Measurements from ENCODE around the gene NTRK1. TPM values are rescaled to one million over a fixed set of nuclear protein-coding genes. Genes with fewer than 3 reads are reported as not detected.

NTRK1 gene
- polyA plus RNA-seq, 1 of the 3 experiments (the other 2 are of a cell fraction) = 0.97 TPM

GRCh38 chr1:156849151-156849496 is 11.5 kb upstream of the NTRK1 start (continued):
- no peak for TF ChIP-seq GATA2 (CRISPR knock-in tag; IDR thresholded peaks at IDR 0.05)
- TF ChIP-seq, protein P1, sequence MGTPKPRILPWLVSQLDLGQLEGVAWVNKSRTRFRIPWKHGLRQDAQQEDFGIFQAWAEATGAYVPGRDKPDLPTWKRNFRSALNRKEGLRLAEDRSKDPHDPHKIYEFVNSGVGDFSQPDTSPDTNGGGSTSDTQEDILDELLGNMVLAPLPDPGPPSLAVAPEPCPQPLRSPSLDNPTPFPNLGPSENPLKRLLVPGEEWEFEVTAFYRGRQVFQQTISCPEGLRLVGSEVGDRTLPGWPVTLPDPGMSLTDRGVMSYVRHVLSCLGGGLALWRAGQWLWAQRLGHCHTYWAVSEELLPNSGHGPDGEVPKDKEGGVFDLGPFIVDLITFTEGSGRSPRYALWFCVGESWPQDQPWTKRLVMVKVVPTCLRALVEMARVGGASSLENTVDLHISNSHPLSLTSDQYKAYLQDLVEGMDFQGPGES (IDR thresholded peaks at IDR 0.05; ENCODE audit: low read depth, low read length) = no peak
- TF ChIP-seq RFX5 (IDR thresholded peaks at IDR 0.05; ENCODE audit: low read length) = no peak
- no peak for TF ChIP-seq USF1 (IDR thresholded peaks at IDR 0.05; ENCODE audit: borderline replicate concordance, low read depth)
- TF ChIP-seq, protein P2, sequence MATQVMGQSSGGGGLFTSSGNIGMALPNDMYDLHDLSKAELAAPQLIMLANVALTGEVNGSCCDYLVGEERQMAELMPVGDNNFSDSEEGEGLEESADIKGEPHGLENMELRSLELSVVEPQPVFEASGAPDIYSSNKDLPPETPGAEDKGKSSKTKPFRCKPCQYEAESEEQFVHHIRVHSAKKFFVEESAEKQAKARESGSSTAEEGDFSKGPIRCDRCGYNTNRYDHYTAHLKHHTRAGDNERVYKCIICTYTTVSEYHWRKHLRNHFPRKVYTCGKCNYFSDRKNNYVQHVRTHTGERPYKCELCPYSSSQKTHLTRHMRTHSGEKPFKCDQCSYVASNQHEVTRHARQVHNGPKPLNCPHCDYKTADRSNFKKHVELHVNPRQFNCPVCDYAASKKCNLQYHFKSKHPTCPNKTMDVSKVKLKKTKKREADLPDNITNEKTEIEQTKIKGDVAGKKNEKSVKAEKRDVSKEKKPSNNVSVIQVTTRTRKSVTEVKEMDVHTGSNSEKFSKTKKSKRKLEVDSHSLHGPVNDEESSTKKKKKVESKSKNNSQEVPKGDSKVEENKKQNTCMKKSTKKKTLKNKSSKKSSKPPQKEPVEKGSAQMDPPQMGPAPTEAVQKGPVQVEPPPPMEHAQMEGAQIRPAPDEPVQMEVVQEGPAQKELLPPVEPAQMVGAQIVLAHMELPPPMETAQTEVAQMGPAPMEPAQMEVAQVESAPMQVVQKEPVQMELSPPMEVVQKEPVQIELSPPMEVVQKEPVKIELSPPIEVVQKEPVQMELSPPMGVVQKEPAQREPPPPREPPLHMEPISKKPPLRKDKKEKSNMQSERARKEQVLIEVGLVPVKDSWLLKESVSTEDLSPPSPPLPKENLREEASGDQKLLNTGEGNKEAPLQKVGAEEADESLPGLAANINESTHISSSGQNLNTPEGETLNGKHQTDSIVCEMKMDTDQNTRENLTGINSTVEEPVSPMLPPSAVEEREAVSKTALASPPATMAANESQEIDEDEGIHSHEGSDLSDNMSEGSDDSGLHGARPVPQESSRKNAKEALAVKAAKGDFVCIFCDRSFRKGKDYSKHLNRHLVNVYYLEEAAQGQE (IDR thresholded peaks at IDR 0.05; ENCODE audit: low read depth, low read length) = no peak
- TF ChIP-seq FOXM1 (IDR thresholded peaks at IDR 0.05; ENCODE audit: low read depth) = no peak
- TF ChIP-seq JUND (IDR thresholded peaks at IDR 0.05) = no peak

DNA sequence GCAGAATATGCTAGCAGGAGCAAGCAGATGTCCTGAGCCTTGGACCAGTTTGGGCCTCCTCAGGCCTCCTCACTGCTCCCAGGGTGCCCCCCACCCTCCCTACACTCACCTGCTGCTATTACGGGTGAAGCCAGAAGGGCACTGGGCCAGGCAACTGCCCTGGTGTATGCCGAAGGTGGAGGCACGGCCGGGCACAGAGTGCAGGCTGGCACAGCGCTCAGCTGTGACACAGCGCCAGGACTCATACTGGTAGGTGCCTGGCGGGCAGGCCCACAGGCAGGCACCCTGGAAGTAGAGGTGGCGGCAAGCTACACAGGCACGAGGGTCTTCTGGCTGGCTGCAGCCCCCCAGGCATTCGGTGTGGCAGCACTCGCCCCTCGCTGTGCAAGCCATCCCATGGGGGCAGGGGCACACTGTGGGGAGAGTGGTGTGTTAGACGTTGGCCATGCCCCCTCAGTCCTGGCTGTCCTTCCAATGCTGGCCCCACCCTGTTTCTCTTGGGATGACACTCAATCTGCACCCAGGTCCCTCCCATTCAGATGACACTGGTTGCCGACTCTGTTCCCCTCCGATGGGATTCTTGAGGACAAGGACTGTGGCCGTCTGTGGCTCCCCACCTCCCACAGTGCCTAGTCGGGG is 8.8 kb upstream of the NTRK1 start:
- H3K4me1 ChIP-seq (ENCODE audit: control insufficient read depth in 1 of 2, insufficient read depth in 2 of 2, low read depth in 1 of 2, low read length in 1 of 2) = peaks cover 0 to 39% of the 10 kb centered on the region in 2 experiments; a peak in 3 of 4 replicates
- H3K4me2 ChIP-seq = no peak overlapping the region
- H4K20me1 ChIP-seq (ENCODE audit: insufficient read depth) = no peaks in the 10 kb centered on the region
- H2AFZ ChIP-seq (ENCODE audit: low read depth) = no peak overlapping the region
- no peaks in the 10 kb centered on the region for H3K36me3 ChIP-seq (replicated peaks in 1 of 2; ENCODE audit: control insufficient read depth in 1 of 2, insufficient read depth in 2 of 2, low read length in 1 of 2)
- peaks cover 6% of the 10 kb centered on the region; the same call in 1 of the 2 replicates for H3K27me3 ChIP-seq (ENCODE audit: insufficient read depth)
- CTCF ChIA-PET = interaction anchor here (0.8 to 18.0 kb wide), 11 partner anchors 9 to 145 kb away, joined by 3 to 566 read pairs (median 5); partner anchors contain the start of gene NTRK1
- no peaks in the 10 kb centered on the region for H3F3A ChIP-seq (replicated peaks; ENCODE audit: insufficient read depth)
- H3K9me3 ChIP-seq = no peaks in the 10 kb centered on the region
- H3K9me2 ChIP-seq = no peaks in the 10 kb centered on the region
- no peak overlapping the region for H3K9ac ChIP-seq
- POLR2A ChIA-PET = interaction anchor here (0.6 to 1.9 kb wide), 8 partner anchors 8 to 79 kb away, joined by 3 to 18 read pairs (median 3); partner anchors contain the start of gene NTRK1
- H3K79me2 ChIP-seq (ENCODE audit: insufficient read depth) = no peaks in the 10 kb centered on the region
- DNase-seq = no peak
- 74% methylated on average over 8 of the region's 17 CpGs for WGBS (ENCODE audit: low lambda C conversion rate)
- H3K4me3 ChIP-seq (ENCODE audit: low read depth in 2 of 2, low read length in 1 of 2) = no peak overlapping the region
- peak overlapping the region in 1 of 2 experiments; percentile 94; a peak in 2 of 4 replicates for H3K27ac ChIP-seq (ENCODE audit: low read depth in 2 of 2, low read length in 1 of 2)
- 0 out of 2 replicates have a peak, but pooled peaks have one; percentile 5 for TF ChIP-seq RAD21 (IDR thresholded peaks at IDR 0.05; ENCODE audit: low read length)
- TF ChIP-seq, protein P3, sequence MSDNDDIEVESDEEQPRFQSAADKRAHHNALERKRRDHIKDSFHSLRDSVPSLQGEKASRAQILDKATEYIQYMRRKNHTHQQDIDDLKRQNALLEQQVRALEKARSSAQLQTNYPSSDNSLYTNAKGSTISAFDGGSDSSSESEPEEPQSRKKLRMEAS (IDR thresholded peaks at IDR 0.05; ENCODE audit: low read depth) = no peak
